HL-60 (cell line): ENCODE measurements around the gene GH2.
"Not testable (repeated sequence)": the region's sequence is repeated elsewhere in the genome, so short reads cannot be mapped to it uniquely, and the experiment has no call there.

Source experiments
- DNase-seq, 2 experiments: peaks; one replicate each; pipeline ENCODE4 v3.0.0-alpha.2; 2010 to 2020; ENCODE audit warnings: low read depth in 1 of 2, low spot score in 1 of 2
- H3K27ac ChIP-seq: fragments of 250-450 bp; sonication (Bioruptor Pico); replicated peaks from 2 replicates; pipeline ENCODE4 v1.5.1; 2020; ENCODE audit warnings: mild to moderate bottlenecking, moderate library complexity
- H3K27me3 ChIP-seq: fragments of 250-450 bp; sonication (Bioruptor Pico); 2 replicates; pipeline ENCODE4 v1.5.1; 2021; ENCODE audit warnings: mild to moderate bottlenecking, moderate library complexity; ENCODE audit not compliant: insufficient read depth, poor library complexity, severe bottlenecking
- H3K4me3 ChIP-seq: replicated peaks from 2 replicates; pipeline ENCODE4 v1.5.1; 2011; ENCODE audit warnings: mild to moderate bottlenecking, control low read depth, low read length; ENCODE audit not compliant: insufficient read depth
- CTCF ChIP-seq: IDR thresholded peaks from one replicate; pipeline ENCODE4 v1.5.1; 2011; ENCODE audit warnings: low read length, control low read depth, inconsistent platforms; ENCODE audit not compliant: insufficient read depth
- GABPA ChIP-seq: IDR thresholded peaks from 2 replicates; pipeline ENCODE4 v1.6.1; 2012; ENCODE audit warnings: low read depth
- POLR2AphosphoS5 ChIP-seq: IDR thresholded peaks from 2 replicates; pipeline ENCODE4 v1.6.1; 2012; ENCODE audit warnings: low read depth
- REST ChIP-seq: IDR thresholded peaks from 2 replicates; pipeline ENCODE4 v1.6.1; 2012; ENCODE audit warnings: low read depth; ENCODE audit not compliant: insufficient replicate concordance
- SPI1 ChIP-seq: IDR thresholded peaks from 2 replicates; pipeline ENCODE4 v1.6.1; 2012; ENCODE audit warnings: low read depth, mild to moderate bottlenecking, borderline replicate concordance

GH2 gene

GRCh38 chr17:63859257-63859656 is 22.5 kb downstream of the GH2 start:
- TF ChIP-seq CTCF (no peak), GABPA (no peak), SPI1 (no peak), REST (no peak), POLR2AphosphoS5 (no peak)

GRCh38 chr17:63856425-63856824 is 25.3 kb downstream of the GH2 start:
- H3K4me3 ChIP-seq, H3K27me3 ChIP-seq, DNase-seq, H3K27ac ChIP-seq: not testable (repeated sequence)

More at GRCh38 chr17:63859257-63859656, 22.5 kb downstream of the GH2 start:
- no peak for DNase-seq
- H3K27ac ChIP-seq = no peak overlapping the region
- H3K4me3 ChIP-seq = no peak overlapping the region
- no peaks in the 10 kb centered on the region for H3K27me3 ChIP-seq

- TF ChIP-seq CTCF (no peak), SPI1 (no peak), REST (no peak), POLR2AphosphoS5 (no peak), GABPA (no peak)
- no peaks in the 10 kb centered on the region for H3K27me3 ChIP-seq
- no peak overlapping the region for H3K27ac ChIP-seq
- DNase-seq = no peak
- H3K4me3 ChIP-seq = no peak overlapping the region
These were observed 26.6 kb downstream of the GH2 start for GRCh38 chr17:63855185-63855584.

GRCh38 chr17:63854709-63855108 is 27.0 kb downstream of the GH2 start:
- H3K27me3 ChIP-seq = no peaks in the 10 kb centered on the region
- no peak overlapping the region for H3K4me3 ChIP-seq
- TF ChIP-seq REST = no peak
- TF ChIP-seq SPI1 = no peak
- H3K27ac ChIP-seq = no peak overlapping the region
- no peak for DNase-seq
